Measurements from ENCODE around the gene STK32C.
"Not testable (repeated sequence)": the region's sequence is repeated elsewhere in the genome, so short reads cannot be mapped to it uniquely, and the experiment has no call there.

Gene STK32C

DNA sequence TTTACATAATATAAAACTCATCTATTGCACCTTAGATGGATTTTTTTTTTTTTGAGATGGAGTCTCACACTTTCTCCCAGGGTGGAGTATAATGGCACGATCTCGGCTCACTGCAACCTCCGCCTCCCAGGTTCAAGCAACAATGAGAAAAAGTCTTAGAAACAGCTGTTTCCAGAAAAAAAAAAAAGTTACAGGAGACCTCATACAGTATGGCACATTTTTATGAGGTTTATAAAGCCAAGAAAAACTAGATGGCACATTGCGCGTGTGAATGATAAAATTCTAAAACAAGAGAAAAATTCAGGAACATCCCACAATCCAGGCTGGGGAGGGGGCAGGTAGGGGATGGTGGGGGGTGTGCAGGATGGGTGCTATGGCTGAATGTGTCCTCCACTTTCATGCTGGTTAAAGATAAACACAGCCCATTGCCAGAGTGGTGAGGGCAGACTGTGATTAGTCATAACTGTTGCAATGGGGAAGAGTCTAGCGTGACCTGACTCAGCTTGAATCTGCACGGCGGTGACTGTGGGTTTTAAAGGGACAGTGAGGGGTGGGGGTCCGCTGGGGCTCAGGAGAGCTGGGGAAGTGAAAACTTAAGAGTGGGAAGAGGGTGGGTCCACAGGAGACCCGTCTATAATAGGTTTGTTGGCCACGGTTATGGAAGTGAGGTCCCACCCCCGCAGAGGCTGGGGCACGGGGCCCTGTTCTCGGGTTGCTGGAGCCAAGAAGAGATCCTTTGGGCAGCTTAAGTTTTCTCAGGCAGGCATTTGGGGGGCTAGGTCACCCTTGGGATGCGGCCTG lies 12.3 kb upstream of the STK32C start:
- no peak for DNase-seq (ENCODE audit: low read depth in 2 of 2)

- DNase-seq (ENCODE audit: low read depth in 2 of 2), result not testable (repeated sequence)
Observed at GRCh38 chr10:132317477-132317876, 9.7 kb upstream of the STK32C start.

DNA sequence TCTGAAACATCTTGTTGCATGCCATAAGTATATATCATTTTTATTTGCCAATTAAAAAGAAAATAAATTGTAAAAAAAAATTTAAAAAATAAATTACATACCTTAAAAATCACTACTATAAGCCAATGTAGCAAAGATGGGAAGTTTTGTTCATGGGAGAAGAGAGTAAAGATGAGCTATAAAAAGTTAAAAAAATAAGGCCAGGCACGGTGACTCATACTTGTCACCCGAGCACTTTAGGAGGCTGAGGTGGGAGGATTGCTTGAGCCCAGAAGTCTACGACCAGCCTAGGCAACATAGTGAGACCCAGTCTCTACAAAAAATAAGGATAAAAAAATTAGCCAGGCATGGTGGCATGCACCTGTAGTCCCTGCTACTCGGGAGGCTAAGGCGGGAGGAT lies 8.4 kb upstream of the STK32C start:
- DNase-seq (ENCODE audit: low read depth in 2 of 2), result no peak

DNA sequence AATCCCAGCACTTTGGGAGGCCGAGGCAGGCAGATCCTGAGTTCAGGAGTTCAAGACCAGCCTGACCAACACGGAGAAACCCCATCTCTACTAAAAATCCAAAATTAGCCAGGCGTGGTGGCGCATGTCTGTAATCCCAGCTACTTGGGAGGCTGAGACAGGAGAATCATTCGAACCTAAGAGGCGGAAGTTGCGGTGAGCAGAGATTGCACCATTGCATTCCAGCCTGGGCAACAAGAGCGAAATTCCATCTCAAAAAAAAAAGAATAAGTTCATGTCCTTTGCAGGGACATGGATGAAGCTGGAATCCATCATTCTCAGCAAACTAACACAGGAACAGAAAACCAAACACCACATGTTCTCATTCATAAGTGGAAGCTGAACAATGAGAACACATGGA lies 7.1 kb upstream of the STK32C start:
- not testable (repeated sequence) for DNase-seq (ENCODE audit: low read depth in 2 of 2)

GRCh38 chr10:132314336-132314735 lies 6.6 kb upstream of the STK32C start:
- DNase-seq (ENCODE audit: low read depth in 2 of 2), result no peak

- DNase-seq (ENCODE audit: low read depth in 2 of 2), result no peak
Observed at GRCh38 chr10:132313865-132314264, 6.1 kb upstream of the STK32C start.

DNA sequence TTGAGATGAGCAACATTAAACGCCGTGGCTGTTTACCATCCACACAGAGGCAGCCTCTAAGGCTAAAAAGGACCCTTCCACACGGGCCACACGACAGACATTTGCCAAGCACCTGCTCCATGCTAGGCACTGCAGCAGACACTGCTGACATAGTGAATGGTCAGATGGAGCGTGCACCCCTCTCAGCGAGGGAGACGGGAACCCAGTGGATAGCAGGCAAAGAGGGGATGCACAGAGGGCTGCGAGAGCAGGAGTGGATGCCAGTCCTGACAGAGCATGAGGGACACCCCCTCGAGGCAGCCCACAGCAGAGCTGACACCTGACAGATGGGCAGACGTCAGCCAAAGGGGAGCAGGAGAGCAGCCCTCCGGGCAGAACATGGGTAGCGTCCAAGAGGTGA lies 5.6 kb upstream of the STK32C start:
- no peak for DNase-seq (ENCODE audit: low read depth in 2 of 2)

- no peak for DNase-seq (ENCODE audit: low read depth in 2 of 2)
Observed at GRCh38 chr10:132311338-132311939, 3.7 kb upstream of the STK32C start.

GRCh38 chr10:132310701-132311337 lies 3.1 kb upstream of the STK32C start:
- DNase-seq (ENCODE audit: low read depth in 2 of 2), result no peak

- no peak for DNase-seq (ENCODE audit: low read depth in 2 of 2)
Observed at GRCh38 chr10:132309879-132310591, 2.3 kb upstream of the STK32C start.

DNA sequence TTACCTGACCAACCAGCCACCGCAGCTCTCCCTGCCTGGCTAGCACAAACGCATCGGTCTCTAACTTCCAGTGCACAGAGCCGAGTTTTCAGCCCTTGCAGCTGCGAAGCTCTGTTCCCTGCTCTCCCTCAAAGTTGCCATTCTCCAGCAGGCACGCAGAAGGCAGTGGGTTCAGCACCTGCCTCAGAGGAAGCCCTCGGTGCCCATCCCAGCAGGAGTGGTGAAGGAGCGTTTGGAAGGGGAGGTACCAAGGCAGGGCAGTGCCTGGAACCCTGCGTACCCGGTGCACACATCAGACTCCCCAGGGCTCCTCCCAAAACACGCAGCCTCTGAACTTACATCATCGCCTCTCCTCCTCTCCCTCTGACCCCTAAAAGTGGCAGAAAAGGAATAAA lies 1.7 kb upstream of the STK32C start:
- DNase-seq (ENCODE audit: low read depth in 2 of 2), result no peak

GRCh38 chr10:132308587-132309470 lies 1.1 kb upstream of the STK32C start:
- DNase-seq (ENCODE audit: low read depth in 2 of 2), result no peak

DNA sequence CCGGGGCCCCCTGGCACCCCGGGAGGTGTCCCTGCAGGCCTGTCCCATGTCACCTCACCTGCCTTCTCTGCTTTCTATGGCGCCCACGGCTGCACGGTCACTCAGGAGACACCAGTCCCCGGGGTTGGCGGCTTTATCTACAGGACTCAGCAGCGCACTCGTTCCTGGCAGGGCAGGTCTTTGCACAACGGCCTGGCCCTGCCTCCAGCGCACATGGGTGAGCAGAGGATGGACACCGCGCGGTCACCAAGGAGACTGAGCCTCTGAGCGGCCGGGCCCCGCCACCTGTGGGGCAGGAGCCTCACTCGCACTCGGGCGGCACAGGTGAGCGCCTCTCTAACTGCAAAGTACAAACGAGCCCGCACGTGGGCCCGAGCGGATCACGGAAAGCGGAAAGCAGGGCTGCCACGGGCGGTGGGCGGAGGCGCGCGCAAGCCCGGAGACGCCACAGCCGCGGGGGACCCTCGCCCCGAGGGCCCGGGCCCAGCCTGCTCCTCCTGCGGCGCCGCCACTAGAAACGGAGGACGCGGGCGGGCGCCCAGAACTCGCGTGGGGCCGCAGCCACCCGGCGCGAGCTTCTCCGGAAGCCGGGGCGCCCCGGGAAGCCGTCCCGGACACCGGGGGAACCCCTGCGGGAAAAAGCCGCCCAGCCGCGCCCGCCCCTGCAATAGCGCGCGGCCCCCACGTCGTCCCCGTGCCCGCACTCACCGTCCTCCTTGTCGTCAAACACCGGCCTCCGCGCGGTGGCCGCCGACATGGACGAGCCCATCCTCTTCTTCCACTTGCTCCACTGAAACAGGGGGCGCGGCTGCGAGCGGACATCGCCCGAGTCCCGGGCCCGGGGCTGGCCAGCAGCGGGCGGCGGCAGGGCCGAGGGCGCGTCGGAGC lies 642 bp downstream of the STK32C start:
- no peak for DNase-seq (ENCODE audit: low read depth in 2 of 2)

DNA sequence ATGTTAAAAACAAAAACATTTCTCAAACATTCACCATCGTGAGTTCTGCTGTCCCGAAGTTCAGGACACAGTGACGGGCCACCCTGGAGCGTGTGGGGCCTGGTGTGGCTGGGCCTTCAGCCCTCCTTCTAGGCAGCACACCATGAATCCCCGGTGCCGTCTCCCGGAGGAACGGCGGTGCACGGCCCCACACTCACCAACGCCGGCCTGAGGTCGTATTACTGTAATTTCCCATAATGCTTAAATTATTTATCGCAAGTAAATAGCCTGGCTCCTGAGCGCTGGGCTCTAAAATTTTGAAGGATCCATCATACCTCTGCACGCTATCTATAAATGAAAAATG lies 1.4 kb downstream of the STK32C start:
- no peak for DNase-seq (ENCODE audit: low read depth in 2 of 2)

- DNase-seq (ENCODE audit: low read depth in 2 of 2), result no peak
Observed at GRCh38 chr10:132305654-132306342, 2.0 kb downstream of the STK32C start.

GRCh38 chr10:132304756-132305509 lies 2.8 kb downstream of the STK32C start:
- DNase-seq (ENCODE audit: low read depth in 2 of 2), result no peak

GRCh38 chr10:132303361-132304115 lies 4.2 kb downstream of the STK32C start:
- no peak for DNase-seq (ENCODE audit: low read depth in 2 of 2)
